ENCODE data around the gene MAML2.

The MAML2 gene

DNA sequence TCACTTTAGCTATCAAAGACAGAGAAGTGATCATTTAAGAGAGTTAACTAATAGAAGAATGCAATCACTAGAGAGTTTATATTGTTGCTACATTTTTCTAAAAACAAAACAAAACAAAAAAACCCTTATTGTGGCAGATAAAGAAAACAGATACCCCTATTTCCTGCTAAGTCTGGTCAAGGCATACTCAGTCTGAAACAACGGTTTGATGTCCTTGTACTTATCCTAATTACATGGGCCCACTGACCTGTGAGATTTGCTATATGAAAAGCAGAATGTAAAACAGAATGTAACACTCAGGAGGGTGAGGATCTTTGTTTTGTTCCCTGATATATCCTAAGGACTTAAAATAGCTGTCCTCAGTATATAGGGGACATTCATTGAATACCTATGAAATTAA, 24.6 kb downstream of the MAML2 start:
- H3K4me3 ChIP-seq, result no peak overlapping the region
- no peak for DNase-seq (ENCODE audit: low spot score)
- TF ChIP-seq, protein P1, sequence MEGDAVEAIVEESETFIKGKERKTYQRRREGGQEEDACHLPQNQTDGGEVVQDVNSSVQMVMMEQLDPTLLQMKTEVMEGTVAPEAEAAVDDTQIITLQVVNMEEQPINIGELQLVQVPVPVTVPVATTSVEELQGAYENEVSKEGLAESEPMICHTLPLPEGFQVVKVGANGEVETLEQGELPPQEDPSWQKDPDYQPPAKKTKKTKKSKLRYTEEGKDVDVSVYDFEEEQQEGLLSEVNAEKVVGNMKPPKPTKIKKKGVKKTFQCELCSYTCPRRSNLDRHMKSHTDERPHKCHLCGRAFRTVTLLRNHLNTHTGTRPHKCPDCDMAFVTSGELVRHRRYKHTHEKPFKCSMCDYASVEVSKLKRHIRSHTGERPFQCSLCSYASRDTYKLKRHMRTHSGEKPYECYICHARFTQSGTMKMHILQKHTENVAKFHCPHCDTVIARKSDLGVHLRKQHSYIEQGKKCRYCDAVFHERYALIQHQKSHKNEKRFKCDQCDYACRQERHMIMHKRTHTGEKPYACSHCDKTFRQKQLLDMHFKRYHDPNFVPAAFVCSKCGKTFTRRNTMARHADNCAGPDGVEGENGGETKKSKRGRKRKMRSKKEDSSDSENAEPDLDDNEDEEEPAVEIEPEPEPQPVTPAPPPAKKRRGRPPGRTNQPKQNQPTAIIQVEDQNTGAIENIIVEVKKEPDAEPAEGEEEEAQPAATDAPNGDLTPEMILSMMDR (IDR thresholded peaks at IDR 0.05), result no peak
- H3K27ac ChIP-seq, result no peak overlapping the region

DNA sequence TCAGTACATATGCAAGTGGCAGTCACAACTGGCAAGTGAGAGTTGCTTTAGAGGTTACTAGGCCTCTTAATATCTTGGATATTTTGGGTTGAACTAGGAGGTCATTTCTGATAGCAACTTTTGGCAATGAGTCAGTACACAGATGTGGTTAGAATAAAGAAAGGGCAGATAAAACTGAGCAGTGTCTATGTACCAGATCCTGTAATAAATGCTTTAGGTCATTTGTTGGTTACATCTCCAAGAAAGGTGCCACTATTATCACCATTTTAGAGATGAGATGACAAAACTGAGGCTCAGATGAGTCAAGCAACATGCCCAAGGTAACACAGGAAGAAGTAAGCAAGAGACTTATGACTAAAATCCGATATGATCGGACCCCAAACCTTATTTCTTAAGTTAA, 25.0 kb downstream of the MAML2 start:
- peak overlapping the region in 1 of 2 donors; percentile 24 for H3K27ac ChIP-seq
- DNase-seq (ENCODE audit: low spot score), result no peak
- TF ChIP-seq, protein P1 (IDR thresholded peaks at IDR 0.05), result no peak
- H3K4me3 ChIP-seq, result no peak overlapping the region

DNA sequence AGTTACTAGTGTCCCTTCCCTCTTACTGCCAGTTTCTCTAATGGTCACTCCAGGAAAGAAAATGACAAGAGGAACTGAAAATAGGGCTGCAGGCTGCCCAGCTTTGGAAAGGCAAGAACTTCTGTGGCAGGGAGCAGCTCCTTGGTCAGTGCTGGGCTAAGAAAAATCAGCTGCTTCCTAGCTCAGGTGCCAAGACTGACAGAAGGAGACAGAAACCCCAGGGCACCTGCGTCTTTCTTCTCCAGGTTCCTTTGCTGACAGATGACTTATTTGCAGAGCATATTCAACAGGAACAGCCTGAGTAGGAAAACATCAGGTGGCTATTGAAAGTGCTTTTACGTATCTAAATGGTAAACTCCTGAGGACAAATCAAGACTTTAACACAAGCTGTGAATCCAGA, 25.4 kb downstream of the MAML2 start:
- no peak overlapping the region for H3K4me3 ChIP-seq
- no peak for DNase-seq (ENCODE audit: low spot score)
- TF ChIP-seq, protein P1 (IDR thresholded peaks at IDR 0.05), result no peak
- H3K27ac ChIP-seq, result peak overlapping the region in 1 of 2 donors; percentile 24

DNA sequence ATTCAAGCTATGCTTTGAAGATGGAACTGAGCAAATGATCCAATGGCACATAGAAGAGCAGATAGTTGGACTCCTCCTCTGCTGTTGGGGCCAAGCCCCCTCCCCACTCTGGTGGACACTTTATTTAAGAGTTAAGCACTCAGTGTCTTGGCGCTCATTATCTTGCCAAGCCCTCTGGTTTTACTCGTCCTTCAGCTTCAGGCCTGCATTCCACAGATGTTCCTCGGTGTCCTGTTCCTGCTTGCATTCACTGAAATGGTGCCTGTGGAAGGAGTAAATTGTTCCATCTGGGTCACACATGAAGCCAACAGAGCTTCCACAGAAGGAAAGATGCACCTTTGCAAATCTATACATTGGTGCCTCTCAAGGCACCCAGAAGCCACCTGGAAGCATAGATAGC, 26.1 kb downstream of the MAML2 start:
- H3K27ac ChIP-seq, result peak overlapping the region in 1 of 2 donors; percentile 13

DNA sequence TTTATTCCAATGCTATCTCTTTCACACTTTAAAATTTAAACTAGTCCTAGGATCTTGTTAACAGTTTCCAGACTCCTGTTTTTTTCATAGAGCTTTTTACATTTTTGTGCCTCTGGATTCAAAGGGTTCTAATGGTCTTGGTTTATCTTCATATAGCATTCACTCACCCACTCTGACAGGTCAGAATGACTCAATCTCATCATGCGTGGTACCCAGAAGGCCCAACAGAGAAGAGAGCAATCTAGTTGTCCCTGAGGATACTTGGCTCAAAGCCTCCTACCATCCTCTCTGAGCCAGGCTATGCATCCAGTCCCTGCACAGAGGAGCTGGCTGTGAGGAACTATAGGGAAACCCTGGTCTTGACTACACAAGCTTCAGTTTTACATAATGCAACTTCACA, 27.5 kb downstream of the MAML2 start:
- TF ChIP-seq, protein P1 (IDR thresholded peaks at IDR 0.05), result no peak
- Histone ChIP-seq H3K27ac (peak overlapping the region in 1 of 2 donors; percentile 9), H3K4me3 (no peak overlapping the region)
- no peak for DNase-seq (ENCODE audit: low spot score)

More for the DNA sequence above, 26.1 kb downstream of the MAML2 start:
- H3K4me3 ChIP-seq, result no peak overlapping the region
- no peak for DNase-seq (ENCODE audit: low spot score)
- TF ChIP-seq, protein P1 (IDR thresholded peaks at IDR 0.05), result no peak

DNA sequence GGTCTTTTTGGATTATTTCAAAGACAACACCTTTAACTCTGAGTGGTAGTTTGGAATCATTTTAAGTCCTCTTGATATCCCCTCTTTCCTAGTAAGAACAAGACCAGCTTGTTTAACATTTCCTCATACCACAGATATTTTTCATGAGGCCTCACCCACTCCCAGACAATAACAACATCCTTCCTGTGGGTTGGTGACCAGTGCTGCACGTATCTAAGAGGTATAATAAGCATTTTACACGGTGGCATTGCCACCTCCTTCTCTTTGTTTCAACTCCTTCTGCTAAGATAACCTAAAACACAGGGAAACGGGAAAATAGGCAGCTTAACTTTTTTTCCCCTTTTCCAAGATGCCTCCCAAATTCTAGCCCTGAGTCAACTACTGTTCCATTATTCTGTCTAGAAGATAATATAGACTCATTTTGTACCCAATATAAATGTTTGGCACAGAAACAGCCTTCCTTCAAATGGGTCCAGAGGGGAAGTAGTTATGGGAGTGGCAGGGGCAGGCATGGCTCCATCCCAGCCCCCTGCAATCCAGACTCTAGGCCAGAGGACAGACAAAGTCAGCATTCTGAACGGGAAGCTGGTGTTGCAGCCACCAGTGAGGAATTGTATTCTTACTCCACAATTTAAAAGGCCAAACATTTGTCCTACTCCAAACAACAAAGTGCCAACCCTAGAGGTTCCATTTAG, 28.5 kb downstream of the MAML2 start:
- H3K27ac ChIP-seq, result peak overlapping the region in 1 of 2 donors; percentile 70
- no peak for DNase-seq (ENCODE audit: low spot score)
- H3K4me3 ChIP-seq, result peak overlapping the region; percentile 7
- TF ChIP-seq, protein P1 (IDR thresholded peaks at IDR 0.05), result no peak

DNA sequence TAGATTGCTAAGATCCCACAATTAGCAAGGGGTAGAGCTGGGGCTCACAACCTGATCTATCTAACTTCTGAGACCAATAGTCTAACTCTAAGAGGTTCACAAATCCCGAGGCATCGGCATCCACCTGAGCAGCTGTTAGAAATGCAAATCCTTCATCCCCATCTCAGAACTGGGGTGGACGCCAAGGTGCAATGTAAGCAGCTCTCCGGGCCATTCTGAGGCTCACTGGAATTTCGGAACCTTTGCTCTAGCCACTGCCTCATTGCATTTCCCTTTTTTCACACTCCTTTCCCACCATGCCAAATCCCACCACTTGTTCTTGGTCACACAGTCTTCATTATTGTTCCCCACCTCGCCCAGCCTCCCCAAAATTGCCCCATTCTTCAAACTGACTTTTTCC, 29.8 kb downstream of the MAML2 start:
- DNase-seq (ENCODE audit: low spot score), result no peak
- TF ChIP-seq, protein P1 (IDR thresholded peaks at IDR 0.05), result no peak
- Histone ChIP-seq H3K4me3 (no peak overlapping the region), H3K27ac (no peak overlapping the region)

Data from coronary artery (tissue), 2 donors.